H1 (cell line): ENCODE data around the gene MAS1.

Experiments
- CREB1 ChIP-seq: IDR thresholded peaks from 2 replicates; pipeline ENCODE4 v1.6.1; 2012; ENCODE audit warnings: inconsistent platforms
- CTCF ChIP-seq, 3 experiments: IDR thresholded peaks; 1 replicate in 2 of 3; 2 replicates in 1 of 3; pipeline versions ENCODE4 v1.5.1 to v1.6.1; 2011; ENCODE audit warnings: low read length in 3 of 3, mild to moderate bottlenecking in 3 of 3, inconsistent platforms in 2 of 3, low read depth in 1 of 3, moderate library complexity in 1 of 3; ENCODE audit not compliant: insufficient read depth in 1 of 3; ENCODE audit errors: control extremely low read depth in 1 of 3
- EZH2 ChIP-seq: fragments of 200-600 bp; sonication (generic); IDR thresholded peaks from 2 replicates; pipeline ENCODE4 v1.7.1; 2012; ENCODE audit warnings: low read depth, mild to moderate bottlenecking, moderate library complexity, low read length, inconsistent platforms; ENCODE audit not compliant: severe bottlenecking
- POLR2A ChIP-seq, 2 experiments: IDR thresholded peaks; 1 replicate in 1 of 2; 2 replicates in 1 of 2; pipeline ENCODE4 v1.6.1; 2011; ENCODE audit warnings: low read depth in 2 of 2, low read length in 2 of 2, mild to moderate bottlenecking in 2 of 2; ENCODE audit errors: control extremely low read depth in 1 of 2
- RFX5 ChIP-seq: IDR thresholded peaks from 2 replicates; pipeline ENCODE4 v1.6.1; 2011; ENCODE audit warnings: low read depth, low read length, improper control_type of control experiment, borderline replicate concordance
- SIN3A ChIP-seq, 2 experiments: IDR thresholded peaks in 1 of 2; conservative IDR thresholded peaks in 1 of 2; 2 replicates each; pipeline ENCODE4 v1.6.1; 2011 to 2012; ENCODE audit warnings: low read length in 2 of 2, improper control_type of control experiment in 1 of 2, low read depth in 1 of 2, mild to moderate bottlenecking in 1 of 2
- SP1 ChIP-seq: IDR thresholded peaks from 2 replicates; pipeline ENCODE4 v1.6.1; 2011; ENCODE audit warnings: low read depth, low read length
- TBP ChIP-seq: IDR thresholded peaks from 2 replicates; pipeline ENCODE4 v1.6.1; 2011; ENCODE audit warnings: low read depth, low read length, improper control_type of control experiment

- TF ChIP-seq CTCF (IDR thresholded peaks at IDR 0.05; ENCODE audit: control extremely low read depth in 1 of 3, insufficient read depth in 1 of 3, low read depth in 1 of 3, low read length in 3 of 3) (no peak), SIN3A (conservative IDR thresholded peaks at IDR 0.05 in 1 of 2, IDR thresholded peaks at IDR 0.05 in 1 of 2; ENCODE audit: low read depth in 1 of 2, low read length in 2 of 2) (no peak), CREB1 (no peak), EZH2 (no peak), SP1 (no peak), TBP (no peak), RFX5 (no peak), POLR2A (IDR thresholded peaks at IDR 0.05; ENCODE audit: control extremely low read depth in 1 of 2, low read depth in 2 of 2, low read length in 2 of 2) (no peak)
Measured at GRCh38 chr6:159878341-159878740, 12.4 kb upstream of the MAS1 start.
